ENCODE measurements around the gene HMGXB4. TPM values are rescaled to one million over a fixed set of nuclear protein-coding genes. Genes with fewer than 3 reads are reported as not detected.

The HMGXB4 gene
- total and polyA plus RNA-seq, 2 of the 13 experiments (the other 11 are each of a cell fraction or from before 2014, with no cell fraction given) = 13.9 to 16.3 TPM

DNA sequence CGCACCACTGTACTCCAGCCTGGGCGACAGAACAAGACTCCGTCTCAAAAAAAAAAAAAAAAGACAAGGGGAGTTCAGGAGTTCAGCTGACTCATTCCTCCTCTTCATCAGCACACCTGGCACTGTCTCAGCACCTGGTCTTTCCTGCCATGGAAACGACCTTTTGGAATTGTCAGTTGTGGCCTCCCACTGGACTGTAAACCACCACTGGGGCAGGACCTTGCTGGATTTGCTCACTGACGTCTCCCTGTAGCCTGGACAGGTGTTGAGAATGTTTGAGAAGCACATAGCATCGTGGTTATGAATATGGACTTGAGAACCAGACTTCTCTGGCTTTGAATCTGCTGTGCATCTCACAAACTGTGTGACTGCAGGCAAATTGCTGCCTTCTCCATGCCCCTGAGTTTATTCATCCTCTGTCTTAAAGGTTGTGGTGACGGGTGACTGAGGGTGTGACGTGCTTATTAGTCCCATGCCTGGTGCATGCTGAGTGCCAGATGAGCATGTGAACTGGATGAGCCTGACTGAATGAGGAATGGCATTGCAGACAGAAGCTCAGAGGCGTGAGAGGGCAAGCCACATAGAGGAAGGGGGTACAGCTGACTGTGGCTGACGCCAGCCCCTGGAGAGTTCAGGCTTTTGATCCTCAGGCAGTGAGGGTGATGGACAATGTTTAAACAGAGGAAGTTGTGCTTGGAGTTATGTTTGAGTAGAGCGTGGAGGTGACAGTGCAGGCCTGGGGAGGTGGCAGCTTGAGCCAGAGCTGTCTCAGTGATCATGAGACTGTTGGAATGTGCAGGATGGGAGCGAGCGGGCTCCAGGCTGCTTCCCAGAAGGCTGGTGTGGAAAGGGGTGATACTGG is 55.1 kb downstream of the HMGXB4 start (continued):
- TF ChIP-seq MLX (CRISPR knock-in tag; IDR thresholded peaks at IDR 0.05) (no peak; the same call in 1 of the 2 replicates), ZUFSP (CRISPR knock-in tag; IDR thresholded peaks at IDR 0.05; ENCODE audit: borderline replicate concordance) (no peak), RBFOX2 (IDR thresholded peaks at IDR 0.05; ENCODE audit: low read depth, low read length) (no peak), HNRNPLL (IDR thresholded peaks at IDR 0.05; ENCODE audit: low read depth, low read length, poor library complexity, severe bottlenecking) (no peak), MEIS1 (CRISPR knock-in tag; IDR thresholded peaks at IDR 0.05; ENCODE audit: borderline replicate concordance) (peak; percentile 74; the same call in 1 of the 2 replicates), ZNF543 (CRISPR knock-in tag; IDR thresholded peaks at IDR 0.05) (peak; percentile 64; the same call in 1 of the 2 replicates), KDM2A (CRISPR knock-in tag; IDR thresholded peaks at IDR 0.05; ENCODE audit: borderline replicate concordance, low read depth) (0 out of 2 replicates have a peak, but pooled peaks have one; percentile 40)
- TF ChIP-seq, protein P1, sequence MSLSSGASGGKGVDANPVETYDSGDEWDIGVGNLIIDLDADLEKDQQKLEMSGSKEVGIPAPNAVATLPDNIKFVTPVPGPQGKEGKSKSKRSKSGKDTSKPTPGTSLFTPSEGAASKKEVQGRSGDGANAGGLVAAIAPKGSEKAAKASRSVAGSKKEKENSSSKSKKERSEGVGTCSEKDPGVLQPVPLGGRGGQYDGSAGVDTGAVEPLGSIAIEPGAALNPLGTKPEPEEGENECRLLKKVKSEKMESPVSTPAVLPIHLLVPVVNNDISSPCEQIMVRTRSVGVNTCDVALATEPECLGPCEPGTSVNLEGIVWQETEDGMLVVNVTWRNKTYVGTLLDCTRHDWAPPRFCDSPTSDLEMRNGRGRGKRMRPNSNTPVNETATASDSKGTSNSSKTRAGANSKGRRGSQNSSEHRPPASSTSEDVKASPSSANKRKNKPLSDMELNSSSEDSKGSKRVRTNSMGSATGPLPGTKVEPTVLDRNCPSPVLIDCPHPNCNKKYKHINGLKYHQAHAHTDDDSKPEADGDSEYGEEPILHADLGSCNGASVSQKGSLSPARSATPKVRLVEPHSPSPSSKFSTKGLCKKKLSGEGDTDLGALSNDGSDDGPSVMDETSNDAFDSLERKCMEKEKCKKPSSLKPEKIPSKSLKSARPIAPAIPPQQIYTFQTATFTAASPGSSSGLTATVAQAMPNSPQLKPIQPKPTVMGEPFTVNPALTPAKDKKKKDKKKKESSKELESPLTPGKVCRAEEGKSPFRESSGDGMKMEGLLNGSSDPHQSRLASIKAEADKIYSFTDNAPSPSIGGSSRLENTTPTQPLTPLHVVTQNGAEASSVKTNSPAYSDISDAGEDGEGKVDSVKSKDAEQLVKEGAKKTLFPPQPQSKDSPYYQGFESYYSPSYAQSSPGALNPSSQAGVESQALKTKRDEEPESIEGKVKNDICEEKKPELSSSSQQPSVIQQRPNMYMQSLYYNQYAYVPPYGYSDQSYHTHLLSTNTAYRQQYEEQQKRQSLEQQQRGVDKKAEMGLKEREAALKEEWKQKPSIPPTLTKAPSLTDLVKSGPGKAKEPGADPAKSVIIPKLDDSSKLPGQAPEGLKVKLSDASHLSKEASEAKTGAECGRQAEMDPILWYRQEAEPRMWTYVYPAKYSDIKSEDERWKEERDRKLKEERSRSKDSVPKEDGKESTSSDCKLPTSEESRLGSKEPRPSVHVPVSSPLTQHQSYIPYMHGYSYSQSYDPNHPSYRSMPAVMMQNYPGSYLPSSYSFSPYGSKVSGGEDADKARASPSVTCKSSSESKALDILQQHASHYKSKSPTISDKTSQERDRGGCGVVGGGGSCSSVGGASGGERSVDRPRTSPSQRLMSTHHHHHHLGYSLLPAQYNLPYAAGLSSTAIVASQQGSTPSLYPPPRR (CRISPR knock-in tag; IDR thresholded peaks at IDR 0.05; ENCODE audit: borderline replicate concordance) = peak; percentile 86
- TF ChIP-seq, protein P2, sequence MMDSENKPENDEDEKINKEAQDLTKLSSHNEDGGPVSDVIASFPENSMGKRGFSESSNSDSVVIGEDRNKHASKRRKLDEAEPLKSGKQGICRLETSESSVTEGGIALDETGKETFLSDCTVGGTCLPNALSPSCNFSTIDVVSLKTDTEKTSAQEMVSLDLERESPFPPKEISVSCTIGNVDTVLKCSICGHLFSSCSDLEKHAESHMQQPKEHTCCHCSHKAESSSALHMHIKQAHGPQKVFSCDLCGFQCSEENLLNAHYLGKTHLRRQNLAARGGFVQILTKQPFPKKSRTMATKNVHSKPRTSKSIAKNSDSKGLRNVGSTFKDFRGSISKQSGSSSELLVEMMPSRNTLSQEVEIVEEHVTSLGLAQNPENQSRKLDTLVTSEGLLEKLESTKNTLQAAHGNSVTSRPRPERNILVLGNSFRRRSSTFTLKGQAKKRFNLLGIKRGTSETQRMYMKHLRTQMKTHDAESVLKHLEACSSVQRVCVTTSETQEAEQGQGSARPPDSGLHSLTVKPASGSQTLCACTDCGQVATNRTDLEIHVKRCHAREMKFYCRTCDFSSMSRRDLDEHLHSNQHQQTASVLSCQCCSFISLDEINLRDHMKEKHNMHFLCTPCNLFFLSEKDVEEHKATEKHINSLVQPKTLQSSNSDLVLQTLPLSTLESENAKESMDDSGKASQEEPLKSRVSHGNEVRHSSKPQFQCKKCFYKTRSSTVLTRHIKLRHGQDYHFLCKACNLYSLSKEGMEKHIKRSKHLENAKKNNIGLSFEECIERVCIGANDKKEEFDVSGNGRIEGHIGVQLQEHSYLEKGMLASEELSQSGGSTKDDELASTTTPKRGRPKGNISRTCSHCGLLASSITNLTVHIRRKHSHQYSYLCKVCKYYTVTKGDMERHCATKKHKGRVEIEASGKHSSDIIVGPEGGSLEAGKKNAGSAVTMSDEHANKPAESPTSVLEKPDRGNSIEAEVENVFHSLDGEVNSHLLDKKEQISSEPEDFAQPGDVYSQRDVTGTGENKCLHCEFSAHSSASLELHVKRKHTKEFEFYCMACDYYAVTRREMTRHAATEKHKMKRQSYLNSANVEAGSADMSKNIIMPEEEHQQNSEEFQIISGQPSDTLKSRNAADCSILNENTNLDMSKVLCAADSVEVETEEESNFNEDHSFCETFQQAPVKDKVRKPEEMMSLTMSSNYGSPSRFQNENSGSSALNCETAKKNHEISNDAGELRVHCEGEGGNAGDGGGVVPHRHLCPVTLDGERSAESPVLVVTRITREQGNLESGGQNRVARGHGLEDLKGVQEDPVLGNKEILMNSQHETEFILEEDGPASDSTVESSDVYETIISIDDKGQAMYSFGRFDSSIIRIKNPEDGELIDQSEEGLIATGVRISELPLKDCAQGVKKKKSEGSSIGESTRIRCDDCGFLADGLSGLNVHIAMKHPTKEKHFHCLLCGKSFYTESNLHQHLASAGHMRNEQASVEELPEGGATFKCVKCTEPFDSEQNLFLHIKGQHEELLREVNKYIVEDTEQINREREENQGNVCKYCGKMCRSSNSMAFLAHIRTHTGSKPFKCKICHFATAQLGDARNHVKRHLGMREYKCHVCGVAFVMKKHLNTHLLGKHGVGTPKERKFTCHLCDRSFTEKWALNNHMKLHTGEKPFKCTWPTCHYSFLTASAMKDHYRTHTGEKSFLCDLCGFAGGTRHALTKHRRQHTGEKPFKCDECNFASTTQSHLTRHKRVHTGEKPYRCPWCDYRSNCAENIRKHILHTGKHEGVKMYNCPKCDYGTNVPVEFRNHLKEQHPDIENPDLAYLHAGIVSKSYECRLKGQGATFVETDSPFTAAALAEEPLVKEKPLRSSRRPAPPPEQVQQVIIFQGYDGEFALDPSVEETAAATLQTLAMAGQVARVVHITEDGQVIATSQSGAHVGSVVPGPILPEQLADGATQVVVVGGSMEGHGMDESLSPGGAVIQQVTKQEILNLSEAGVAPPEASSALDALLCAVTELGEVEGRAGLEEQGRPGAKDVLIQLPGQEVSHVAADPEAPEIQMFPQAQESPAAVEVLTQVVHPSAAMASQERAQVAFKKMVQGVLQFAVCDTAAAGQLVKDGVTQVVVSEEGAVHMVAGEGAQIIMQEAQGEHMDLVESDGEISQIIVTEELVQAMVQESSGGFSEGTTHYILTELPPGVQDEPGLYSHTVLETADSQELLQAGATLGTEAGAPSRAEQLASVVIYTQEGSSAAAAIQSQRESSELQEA (CRISPR knock-in tag; IDR thresholded peaks at IDR 0.05; ENCODE audit: not compliant biosample characterization) = no peak

Measured in HepG2 (cell line).